Neuronal stem cell (in vitro differentiated cells): ENCODE results near the gene TAP2.

Experiments
- DNase-seq: peaks from one replicate; pipeline ENCODE4 v3.0.0-alpha.2; 2013; ENCODE audit warnings: low spot score
- H2AFZ ChIP-seq: one replicate; pipeline ENCODE4 v1.6.1; 2013; ENCODE audit warnings: mild to moderate bottlenecking, low read length, inconsistent platforms
- H2AK5ac ChIP-seq: 2 replicates; pipeline ENCODE4 v1.6.1; 2013; ENCODE audit warnings: low read depth, mild to moderate bottlenecking, inconsistent platforms, low read length, moderate library complexity, mixed read lengths
- H2BK120ac ChIP-seq: 2 replicates; pipeline ENCODE4 v1.6.1; 2013; ENCODE audit warnings: low read depth, mild to moderate bottlenecking, inconsistent platforms, low read length, moderate library complexity, mixed read lengths
- H2BK12ac ChIP-seq: one replicate; pipeline ENCODE4 v1.6.1; 2013; ENCODE audit warnings: low read length, inconsistent platforms
- H2BK15ac ChIP-seq: 2 replicates; pipeline ENCODE4 v1.6.1; 2013; ENCODE audit warnings: mild to moderate bottlenecking, low read length, inconsistent platforms, mixed read lengths
- H2BK5ac ChIP-seq: one replicate; pipeline ENCODE4 v1.6.1; 2013; ENCODE audit warnings: inconsistent platforms, mild to moderate bottlenecking, low read length, moderate library complexity
- H3K14ac ChIP-seq: one replicate; pipeline ENCODE4 v1.6.1; 2013; ENCODE audit warnings: low read length, inconsistent platforms
- H3K18ac ChIP-seq: 2 replicates; pipeline ENCODE4 v1.6.1; 2013; ENCODE audit warnings: low read length, inconsistent platforms
- H3K23ac ChIP-seq: 2 replicates; pipeline ENCODE4 v1.6.1; 2013; ENCODE audit warnings: low read depth, mild to moderate bottlenecking, mixed read lengths, low read length, inconsistent platforms; ENCODE audit not compliant: poor library complexity
- H3K27ac ChIP-seq: replicated peaks from 3 replicates; pipeline ENCODE4 v1.5.1; 2013; ENCODE audit warnings: low read length, inconsistent platforms
- H3K27me3 ChIP-seq, 3 experiments: 2 replicates each; pipeline ENCODE4 v1.6.1; 2013; ENCODE audit warnings: low read length in 3 of 3, mild to moderate bottlenecking in 2 of 3, inconsistent platforms in 1 of 3, low read depth in 1 of 3, mixed read lengths in 1 of 3, moderate library complexity in 1 of 3; ENCODE audit not compliant: control insufficient read depth in 3 of 3, insufficient read depth in 3 of 3
- H3K36me3 ChIP-seq, 2 donors: replicated peaks in 1 of 2; 2 replicates each; pipeline ENCODE4 v1.6.1; 2013; ENCODE audit warnings: low read length in 2 of 2; ENCODE audit not compliant: control insufficient read depth in 2 of 2, insufficient read depth in 2 of 2
- H3K4ac ChIP-seq: 2 replicates; pipeline ENCODE4 v1.6.1; 2013; ENCODE audit warnings: inconsistent platforms, mild to moderate bottlenecking, low read length, moderate library complexity
- H3K4me1 ChIP-seq, 2 donors: 1 replicate in 1 of 2; 2 replicates in 1 of 2; pipeline ENCODE4 v1.6.1; 2013; ENCODE audit warnings: low read length in 2 of 2, low read depth in 1 of 2; ENCODE audit not compliant: control insufficient read depth in 2 of 2, insufficient read depth in 1 of 2
- H3K4me2 ChIP-seq: one replicate; pipeline ENCODE4 v1.6.1; 2013; ENCODE audit warnings: mild to moderate bottlenecking, low read length, inconsistent platforms; ENCODE audit not compliant: insufficient read depth, poor library complexity, severe bottlenecking
- H3K4me3 ChIP-seq, 2 donors: 2 replicates each; pipeline ENCODE4 v1.5.1; 2013; ENCODE audit warnings: low read length in 2 of 2, mild to moderate bottlenecking in 2 of 2, inconsistent platforms in 1 of 2, moderate library complexity in 1 of 2
- H3K79me1 ChIP-seq: one replicate; pipeline ENCODE4 v1.6.1; 2013; ENCODE audit warnings: low read depth, mild to moderate bottlenecking, inconsistent platforms, low read length, moderate library complexity
- H3K9ac ChIP-seq: one replicate; pipeline ENCODE4 v1.6.1; 2013; ENCODE audit warnings: mild to moderate bottlenecking, low read depth, low read length, inconsistent platforms; ENCODE audit not compliant: poor library complexity
- H3K9me3 ChIP-seq, 2 donors: replicated peaks in 1 of 2; 2 replicates each; pipeline versions ENCODE3 to v1.6.1; 2013; ENCODE audit warnings: low read length in 2 of 2, mild to moderate bottlenecking in 2 of 2, inconsistent platforms in 1 of 2, low read depth in 1 of 2, mixed read lengths in 1 of 2, moderate library complexity in 1 of 2; ENCODE audit not compliant: control insufficient read depth in 2 of 2, insufficient read depth in 1 of 2
- H4K8ac ChIP-seq: one replicate; pipeline ENCODE4 v1.6.1; 2013; ENCODE audit warnings: low read depth, mild to moderate bottlenecking, inconsistent platforms, low read length, moderate library complexity
- H4K91ac ChIP-seq: one replicate; pipeline ENCODE4 v1.6.1; 2013; ENCODE audit warnings: low read length, low read depth, mild to moderate bottlenecking, inconsistent platforms; ENCODE audit not compliant: poor library complexity
- WGBS, 2 donors: extraction: QIAGEN DNeasy Blood & Tissue Kit; methylation state at CpG; one replicate each; pipeline ENCODE4 v1.1.7; 2013; ENCODE audit warnings: missing lambda C conversion rate in 2 of 2, mixed read lengths in 1 of 2; ENCODE audit not compliant: insufficient read length in 2 of 2, insufficient replicate concordance in 1 of 2; ENCODE audit errors: extremely low coverage in 2 of 2; 5-methylcytosine and 5-hydroxymethylcytosine counted together

The TAP2 gene

GRCh38 chr6:32829495-32829894 is 9.0 kb downstream of the TAP2 start:
- no CpG with 5 or more reads among the region's 7 CpGs for WGBS, 2 donors

GRCh38 chr6:32827025-32827424 is 11.5 kb downstream of the TAP2 start:
- no peak overlapping the region for H3K4ac ChIP-seq
- H3K23ac ChIP-seq: no peak overlapping the region
- no peak overlapping the region for H2AFZ ChIP-seq
- no peaks in the 10 kb centered on the region for H3K36me3 ChIP-seq
- no peak overlapping the region for H2BK5ac ChIP-seq
- no peaks in the 10 kb centered on the region for H3K9me3 ChIP-seq
- no peak overlapping the region for H3K18ac ChIP-seq
- H2BK120ac ChIP-seq: no peak overlapping the region
- no peak overlapping the region for H3K4me3 ChIP-seq
- H3K4me1 ChIP-seq: no peaks in the 10 kb centered on the region
- H3K27me3 ChIP-seq: peaks cover 0 to under 1% (median 0%) of the 10 kb centered on the region in 3 experiments
- no peak overlapping the region for H2BK12ac ChIP-seq
- no peak overlapping the region for H2BK15ac ChIP-seq
- H3K79me1 ChIP-seq: no peaks in the 10 kb centered on the region
- no peak overlapping the region for H4K8ac ChIP-seq
- no peak overlapping the region for H4K91ac ChIP-seq
- no peak overlapping the region for H2AK5ac ChIP-seq
- no peak overlapping the region for H3K4me2 ChIP-seq
- H3K27ac ChIP-seq: no peak overlapping the region
- WGBS, 2 donors: no CpG with 5 or more reads among the region's 3 CpGs
- no peak for DNase-seq
- H3K14ac ChIP-seq: no peak overlapping the region
- no peak overlapping the region for H3K9ac ChIP-seq

More at GRCh38 chr6:32829495-32829894, 9.0 kb downstream of the TAP2 start:
- Histone ChIP-seq H2AFZ (no peak overlapping the region), H3K4me3 (no peak overlapping the region), H3K4me2 (no peak overlapping the region), H2BK5ac (no peak overlapping the region), H3K79me1 (no peaks in the 10 kb centered on the region), H3K4me1 (peaks cover 0 to 1% of the 10 kb centered on the region in 2 donors), H3K9me3 (peaks cover 0 to 3% of the 10 kb centered on the region in 2 donors), H2AK5ac (no peak overlapping the region), H3K4ac (no peak overlapping the region), H3K18ac (peak overlapping the region; percentile 8), H2BK120ac (peak overlapping the region; percentile 41), H2BK12ac (no peak overlapping the region), H3K27me3 (no peaks in the 10 kb centered on the region), H3K27ac (no peak overlapping the region), H3K23ac (no peak overlapping the region), H4K91ac (no peak overlapping the region), H4K8ac (peak overlapping the region; percentile 23), H3K36me3 (no peaks in the 10 kb centered on the region), H2BK15ac (no peak overlapping the region), H3K9ac (no peak overlapping the region), H3K14ac (no peak overlapping the region)
- no peak for DNase-seq

GRCh38 chr6:32825966-32826365 is 12.6 kb downstream of the TAP2 start:
- Histone ChIP-seq H3K14ac (no peak overlapping the region), H4K8ac (no peak overlapping the region), H2BK120ac (no peak overlapping the region), H3K18ac (no peak overlapping the region), H2BK15ac (no peak overlapping the region), H3K27me3 (peaks cover 0 to 10% (median 0%) of the 10 kb centered on the region in 3 experiments), H3K4me2 (no peak overlapping the region), H3K4me3 (no peak overlapping the region), H2BK5ac (no peak overlapping the region), H2AFZ (no peak overlapping the region), H4K91ac (no peak overlapping the region), H3K4me1 (no peaks in the 10 kb centered on the region), H3K23ac (no peak overlapping the region), H3K27ac (no peak overlapping the region), H3K9ac (no peak overlapping the region), H3K79me1 (no peaks in the 10 kb centered on the region), H2AK5ac (no peak overlapping the region), H3K4ac (no peak overlapping the region), H3K9me3 (no peaks in the 10 kb centered on the region), H3K36me3 (no peaks in the 10 kb centered on the region), H2BK12ac (no peak overlapping the region)
- DNase-seq: no peak
- no CpG with 5 or more reads among the region's 2 CpGs for WGBS, 2 donors

- no peaks in the 10 kb centered on the region for H3K4me1 ChIP-seq
- H3K4ac ChIP-seq: no peak overlapping the region
- DNase-seq: no peak
- H3K4me2 ChIP-seq: no peak overlapping the region
- no peaks in the 10 kb centered on the region for H3K79me1 ChIP-seq
- no peak overlapping the region for H3K18ac ChIP-seq
- H3K9me3 ChIP-seq: no peaks in the 10 kb centered on the region
- no peak overlapping the region for H3K9ac ChIP-seq
- no peak overlapping the region for H3K14ac ChIP-seq
- no peak overlapping the region for H2AFZ ChIP-seq
- no peak overlapping the region for H2AK5ac ChIP-seq
- H3K23ac ChIP-seq: no peak overlapping the region
- H4K8ac ChIP-seq: no peak overlapping the region
- no peaks in the 10 kb centered on the region for H3K36me3 ChIP-seq
- H2BK15ac ChIP-seq: no peak overlapping the region
- H2BK120ac ChIP-seq: no peak overlapping the region
- no peak overlapping the region for H3K27ac ChIP-seq
- no CpG with 5 or more reads among the region's 3 CpGs for WGBS, 2 donors
- H3K4me3 ChIP-seq: no peak overlapping the region
- peaks cover 0 to 49% (median 0%) of the 10 kb centered on the region in 3 experiments for H3K27me3 ChIP-seq
- H4K91ac ChIP-seq: no peak overlapping the region
- no peak overlapping the region for H2BK5ac ChIP-seq
- no peak overlapping the region for H2BK12ac ChIP-seq
Measured at GRCh38 chr6:32819729-32820128, 18.8 kb downstream of the TAP2 start.
